IPS DF 6.9 (cell line): ENCODE data around the gene THSD4.

Source experiments
- DNase-seq: peaks from one replicate; pipeline ENCODE4 v3.0.0-alpha.2; 2013; ENCODE audit warnings: low read depth, low spot score
- H3K27ac ChIP-seq: one replicate; pipeline ENCODE4 v1.5.1; 2013; ENCODE audit warnings: low read length, control low read depth
- H3K27me3 ChIP-seq: 2 replicates; pipeline ENCODE4 v1.6.1; 2013; ENCODE audit warnings: mild to moderate bottlenecking, low read length; ENCODE audit not compliant: control insufficient read depth, insufficient read depth
- H3K36me3 ChIP-seq: 2 replicates; pipeline ENCODE4 v1.6.1; 2013; ENCODE audit warnings: low read length; ENCODE audit not compliant: control insufficient read depth, insufficient read depth
- H3K4me1 ChIP-seq: 2 replicates; pipeline ENCODE4 v1.6.1; 2013; ENCODE audit warnings: low read length; ENCODE audit not compliant: control insufficient read depth, insufficient read depth
- H3K4me3 ChIP-seq: 2 replicates; pipeline ENCODE4 v1.5.1; 2013; ENCODE audit warnings: mild to moderate bottlenecking, low read length
- H3K9me3 ChIP-seq: 2 replicates; pipeline ENCODE4 v1.6.1; 2013; ENCODE audit warnings: low read length, inconsistent platforms; ENCODE audit not compliant: control insufficient read depth, insufficient read depth
- WGBS: extraction: QIAGEN DNeasy Blood & Tissue Kit; methylation state at CpG from one replicate; pipeline ENCODE4 v1.1.7; 2013; ENCODE audit warnings: mixed read lengths, missing lambda C conversion rate; ENCODE audit not compliant: insufficient read length, insufficient coverage; 5-methylcytosine and 5-hydroxymethylcytosine counted together

The THSD4 gene

GRCh38 chr15:71331173-71331572 is 215.9 kb downstream of the THSD4 start:
- H3K27me3 ChIP-seq: no peaks in the 10 kb centered on the region
- no peaks in the 10 kb centered on the region for H3K36me3 ChIP-seq
- no peaks in the 10 kb centered on the region for H3K4me1 ChIP-seq
- no peak overlapping the region for H3K27ac ChIP-seq
- no peaks in the 10 kb centered on the region for H3K9me3 ChIP-seq
- WGBS: no CpG with 5 or more reads among the region's 4 CpGs
- DNase-seq: no peak
- no peak overlapping the region for H3K4me3 ChIP-seq

DNA sequence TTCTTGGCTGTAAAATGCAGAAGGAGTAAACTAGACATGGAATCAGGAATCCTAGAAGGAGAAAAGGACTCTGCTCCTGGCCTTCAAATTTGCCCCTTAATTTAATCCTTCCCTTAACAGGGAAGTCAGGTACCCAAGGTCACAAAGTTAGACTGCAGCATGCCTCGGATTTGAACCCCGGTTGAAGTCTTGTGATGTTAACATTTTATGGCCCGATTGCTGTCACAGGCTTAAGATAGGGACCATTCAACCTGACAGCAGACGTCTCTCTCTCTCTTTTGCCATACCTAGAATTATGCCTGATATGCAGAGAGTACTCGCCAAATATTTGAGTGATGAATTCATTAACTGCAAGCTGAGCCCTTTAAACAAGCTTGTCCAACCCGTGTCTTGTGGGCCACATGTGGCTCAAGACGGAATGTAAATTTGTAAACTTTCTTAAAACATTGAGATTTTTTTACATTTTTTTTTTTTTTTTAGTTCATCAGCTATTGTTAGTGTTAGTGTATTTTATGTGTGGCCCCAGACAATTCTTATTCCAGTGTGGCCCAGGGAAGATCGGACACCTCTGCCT is 217.2 kb downstream of the THSD4 start:
- Histone ChIP-seq H3K4me1 (peaks cover 6% of the 10 kb centered on the region), H3K36me3 (no peaks in the 10 kb centered on the region), H3K27me3 (no peaks in the 10 kb centered on the region), H3K27ac (no peak overlapping the region), H3K4me3 (no peak overlapping the region), H3K9me3 (no peaks in the 10 kb centered on the region)
- WGBS: no CpG with 5 or more reads among the region's 8 CpGs
- DNase-seq: no peak

DNA sequence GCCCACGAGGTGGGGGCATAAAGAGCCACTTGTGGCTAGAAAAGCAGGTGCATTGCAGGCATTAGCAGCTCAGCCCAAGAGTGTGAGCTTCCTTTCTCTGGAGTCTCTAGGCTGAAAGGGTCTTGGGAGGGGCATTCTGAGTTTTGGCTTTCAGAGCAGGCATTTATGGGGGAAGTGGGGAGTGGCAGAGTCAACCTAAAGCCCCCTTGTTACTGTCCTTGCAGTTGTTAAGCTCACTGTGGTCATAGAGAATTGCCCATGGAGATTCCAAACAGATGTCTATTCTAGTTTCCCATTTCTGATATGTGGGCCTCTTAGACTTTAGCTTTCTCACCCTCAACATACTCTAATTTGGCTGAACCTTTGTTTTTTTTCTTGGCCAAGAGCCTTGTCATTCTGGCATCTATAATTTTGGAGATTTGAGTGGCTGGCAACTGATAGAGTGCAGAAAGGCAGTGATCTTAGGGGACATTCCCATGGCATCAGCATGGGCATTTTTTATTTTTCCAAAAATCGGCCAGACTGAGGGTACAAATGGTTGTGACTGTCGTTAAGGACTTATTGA is 217.9 kb downstream of the THSD4 start:
- Histone ChIP-seq H3K27ac (no peak overlapping the region), H3K36me3 (no peaks in the 10 kb centered on the region), H3K4me1 (peaks cover 8% of the 10 kb centered on the region), H3K4me3 (no peak overlapping the region), H3K27me3 (no peaks in the 10 kb centered on the region), H3K9me3 (no peaks in the 10 kb centered on the region)
- WGBS: no CpG with 5 or more reads among the region's 3 CpGs
- DNase-seq: no peak

- H3K27ac ChIP-seq: no peak overlapping the region
- no peaks in the 10 kb centered on the region for H3K9me3 ChIP-seq
- H3K36me3 ChIP-seq: no peaks in the 10 kb centered on the region
- H3K4me1 ChIP-seq: peaks cover 8% of the 10 kb centered on the region
- WGBS: no CpG with 5 or more reads among the region's 3 CpGs
- no peak for DNase-seq
- no peak overlapping the region for H3K4me3 ChIP-seq
- H3K27me3 ChIP-seq: no peaks in the 10 kb centered on the region
Measured at GRCh38 chr15:71333839-71334238, 218.6 kb downstream of the THSD4 start.

- H3K27me3 ChIP-seq: no peaks in the 10 kb centered on the region
- no peaks in the 10 kb centered on the region for H3K9me3 ChIP-seq
- WGBS: no CpG with 5 or more reads among the region's 2 CpGs
- DNase-seq: no peak
- H3K4me1 ChIP-seq: peaks cover 8% of the 10 kb centered on the region
- no peak overlapping the region for H3K4me3 ChIP-seq
- H3K36me3 ChIP-seq: no peaks in the 10 kb centered on the region
- no peak overlapping the region for H3K27ac ChIP-seq
Measured at GRCh38 chr15:71334434-71334833, 219.2 kb downstream of the THSD4 start.

DNA sequence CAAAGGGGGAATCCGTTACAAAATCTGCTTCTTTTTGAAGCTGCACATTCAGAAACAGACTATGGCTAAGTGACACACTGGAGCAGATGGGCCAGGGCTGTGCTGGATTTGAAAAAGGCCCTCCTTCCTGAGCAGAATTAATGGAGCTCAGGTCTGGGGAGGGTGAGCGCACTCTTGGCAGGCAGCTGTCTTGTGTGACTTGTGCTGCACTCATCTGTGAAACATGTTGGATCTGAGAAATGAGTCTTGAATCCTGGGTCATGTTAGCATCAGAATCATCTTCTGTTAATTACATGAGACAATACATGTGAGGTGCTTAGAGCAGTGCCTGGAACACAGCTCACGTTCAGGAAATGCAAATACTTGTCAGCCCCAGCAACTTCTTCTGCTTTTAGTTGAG is 219.6 kb downstream of the THSD4 start:
- no peak for DNase-seq
- no peaks in the 10 kb centered on the region for H3K36me3 ChIP-seq

DNA sequence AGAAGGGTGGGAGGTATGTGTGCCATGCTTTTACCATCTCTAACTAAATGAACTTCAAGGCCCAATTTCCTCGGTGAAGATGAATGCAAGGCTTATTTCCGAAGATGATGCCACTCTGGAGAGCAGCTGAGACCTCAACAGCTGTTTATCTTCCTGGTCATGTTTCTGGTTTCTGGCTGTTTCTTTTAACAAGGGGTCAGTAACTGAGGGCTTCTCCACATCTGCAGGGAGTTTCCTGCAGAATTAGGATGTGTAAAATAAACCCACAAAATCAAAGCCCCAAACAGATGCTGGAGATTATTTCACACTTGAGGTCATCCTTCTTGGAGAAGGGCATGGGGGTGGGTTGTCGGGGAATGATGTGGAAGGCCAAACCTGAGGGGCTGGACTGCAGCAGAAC is 220.3 kb downstream of the THSD4 start:
- H3K4me3 ChIP-seq: no peak overlapping the region
- WGBS: no CpG with 5 or more reads among the region's 3 CpGs
- DNase-seq: no peak
- no peaks in the 10 kb centered on the region for H3K9me3 ChIP-seq
- no peaks in the 10 kb centered on the region for H3K27me3 ChIP-seq
- H3K36me3 ChIP-seq: no peaks in the 10 kb centered on the region
- no peak overlapping the region for H3K27ac ChIP-seq
- peaks cover 8% of the 10 kb centered on the region for H3K4me1 ChIP-seq

More for the DNA sequence above, 219.6 kb downstream of the THSD4 start:
- Histone ChIP-seq H3K4me1 (peaks cover 8% of the 10 kb centered on the region), H3K9me3 (no peaks in the 10 kb centered on the region), H3K4me3 (no peak overlapping the region), H3K27me3 (no peaks in the 10 kb centered on the region), H3K27ac (no peak overlapping the region)
- no CpG with 5 or more reads among the region's 3 CpGs for WGBS

GRCh38 chr15:71336671-71337070 is 221.4 kb downstream of the THSD4 start:
- no CpG with 5 or more reads among the region's 3 CpGs for WGBS
- Histone ChIP-seq H3K36me3 (no peaks in the 10 kb centered on the region), H3K9me3 (no peaks in the 10 kb centered on the region), H3K4me1 (peaks cover 8% of the 10 kb centered on the region), H3K4me3 (no peak overlapping the region), H3K27me3 (no peaks in the 10 kb centered on the region), H3K27ac (no peak overlapping the region)
- no peak for DNase-seq

DNA sequence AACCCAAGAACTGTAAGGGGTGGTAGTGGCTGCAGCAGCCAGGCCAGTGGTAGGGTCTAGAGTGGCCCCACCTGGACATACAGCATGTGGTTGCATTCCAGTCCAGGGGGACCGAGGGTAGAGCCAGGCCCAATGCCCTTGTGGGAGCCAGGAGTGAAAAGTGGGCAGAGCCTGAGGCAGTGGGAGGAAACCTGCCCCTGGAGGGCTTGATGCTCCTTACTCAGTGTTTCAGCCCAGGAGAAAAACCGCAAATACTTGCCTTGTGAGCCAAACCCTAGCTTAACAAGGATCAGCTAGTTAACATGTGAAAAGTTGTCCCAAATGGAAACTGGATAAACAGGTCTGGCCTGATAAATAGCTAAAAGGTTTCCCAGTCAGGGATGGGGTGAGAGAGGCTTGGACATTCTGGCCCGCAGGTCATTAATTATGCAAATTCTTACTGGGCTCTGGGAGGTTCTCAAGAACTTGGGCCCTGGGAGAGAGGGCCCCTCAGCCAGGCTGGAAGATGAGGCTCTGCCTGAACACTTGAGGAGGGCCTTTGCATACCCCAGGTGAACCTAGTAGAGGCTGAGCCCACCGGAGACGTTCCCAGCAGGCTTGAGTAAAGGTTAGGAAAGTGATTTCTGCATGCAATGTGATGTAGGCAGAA is 222.1 kb downstream of the THSD4 start:
- H3K27ac ChIP-seq: no peak overlapping the region

DNA sequence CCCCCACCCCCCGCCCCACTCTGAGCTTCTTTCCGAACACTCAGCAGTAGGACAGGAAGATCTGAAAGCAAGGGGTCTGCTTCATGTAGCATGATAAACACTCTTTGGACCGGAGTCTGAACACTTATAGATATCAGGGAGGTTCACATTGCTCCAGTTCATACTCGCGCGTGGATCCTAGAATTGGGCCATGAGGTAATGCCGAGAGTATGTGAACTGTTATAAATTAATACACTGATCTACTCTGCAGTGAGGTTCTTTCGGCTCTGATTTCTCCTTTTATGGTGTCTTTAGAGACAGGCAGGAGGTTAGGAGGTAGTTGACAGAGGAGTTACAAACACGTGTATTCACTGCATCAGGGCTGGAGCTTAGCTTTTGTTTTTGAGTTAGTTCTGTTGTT is 223.0 kb downstream of the THSD4 start:
- Histone ChIP-seq H3K27me3 (no peaks in the 10 kb centered on the region), H3K4me3 (no peak overlapping the region), H3K4me1 (peaks cover 8% of the 10 kb centered on the region), H3K27ac (no peak overlapping the region), H3K9me3 (no peaks in the 10 kb centered on the region), H3K36me3 (no peaks in the 10 kb centered on the region)
- no peak for DNase-seq
- WGBS: no CpG with 5 or more reads among the region's 9 CpGs

More for the DNA sequence above, 222.1 kb downstream of the THSD4 start:
- DNase-seq: peak; percentile 47
- Histone ChIP-seq H3K4me1 (peaks cover 8% of the 10 kb centered on the region), H3K36me3 (no peaks in the 10 kb centered on the region), H3K9me3 (no peaks in the 10 kb centered on the region), H3K4me3 (no peak overlapping the region), H3K27me3 (no peaks in the 10 kb centered on the region)
- no CpG with 5 or more reads among the region's 5 CpGs for WGBS
